ENCODE measurements around the gene YWHAG.
"Not testable (repeated sequence)": the region's sequence is repeated elsewhere in the genome, so short reads cannot be mapped to it uniquely, and the experiment has no call there.

YWHAG gene

GRCh38 chr7:76352193-76352592, 6.6 kb downstream of the YWHAG start:
- H3K9me3 Mint-ChIP-seq = no peaks in the 10 kb centered on the region
- intact Hi-C loops (cut with micrococcal nuclease) = no loop called here
- H3K4me1 Mint-ChIP-seq (ENCODE audit: low read depth) = peaks cover 57% of the 10 kb centered on the region
- peaks cover 81% of the 10 kb centered on the region for H3K36me3 Mint-ChIP-seq (ENCODE audit: low read depth)
- no peak overlapping the region for H3K27ac Mint-ChIP-seq
- no peak overlapping the region for H3K4me3 Mint-ChIP-seq
- no peaks in the 10 kb centered on the region for H3K27me3 Mint-ChIP-seq

GRCh38 chr7:76351372-76351771, 7.4 kb downstream of the YWHAG start:
- Mint-ChIP-seq H3K36me3 (ENCODE audit: low read depth) (peaks cover 84% of the 10 kb centered on the region), H3K9me3 (no peaks in the 10 kb centered on the region), H3K4me3 (no peak overlapping the region), H3K4me1 (ENCODE audit: low read depth) (peaks cover 65% of the 10 kb centered on the region), H3K27ac (no peak overlapping the region), H3K27me3 (no peaks in the 10 kb centered on the region)
- intact Hi-C loops (cut with micrococcal nuclease) = no loop called here

DNA sequence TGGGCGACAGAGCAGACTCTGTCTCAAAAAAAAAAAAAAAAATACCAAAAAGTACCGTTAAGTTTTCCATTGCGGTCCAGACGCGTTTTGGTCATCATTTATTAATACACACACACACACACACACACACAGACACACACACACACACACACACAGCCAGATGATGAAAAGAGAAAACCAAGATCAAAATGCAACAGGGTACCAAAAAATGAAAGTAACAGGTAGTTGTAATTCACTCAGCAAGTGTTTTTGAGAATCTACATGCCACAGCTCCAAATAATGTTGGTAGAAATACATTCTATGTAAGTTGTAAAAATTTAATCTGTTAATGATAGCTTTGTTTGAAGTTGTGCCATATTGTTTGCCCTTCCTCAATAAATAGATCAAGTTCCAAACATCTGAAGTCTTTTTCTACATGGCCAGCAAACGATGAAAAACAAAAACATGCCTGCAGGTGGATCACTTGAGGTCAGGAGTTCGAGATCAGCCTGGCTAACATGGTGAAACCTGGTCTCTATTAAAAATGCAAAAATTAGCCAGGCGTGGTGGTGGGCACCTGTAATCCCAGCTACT, 9.4 kb downstream of the YWHAG start:
- H3K4me1 Mint-ChIP-seq (ENCODE audit: low read depth) = peaks cover 65% of the 10 kb centered on the region

DNA sequence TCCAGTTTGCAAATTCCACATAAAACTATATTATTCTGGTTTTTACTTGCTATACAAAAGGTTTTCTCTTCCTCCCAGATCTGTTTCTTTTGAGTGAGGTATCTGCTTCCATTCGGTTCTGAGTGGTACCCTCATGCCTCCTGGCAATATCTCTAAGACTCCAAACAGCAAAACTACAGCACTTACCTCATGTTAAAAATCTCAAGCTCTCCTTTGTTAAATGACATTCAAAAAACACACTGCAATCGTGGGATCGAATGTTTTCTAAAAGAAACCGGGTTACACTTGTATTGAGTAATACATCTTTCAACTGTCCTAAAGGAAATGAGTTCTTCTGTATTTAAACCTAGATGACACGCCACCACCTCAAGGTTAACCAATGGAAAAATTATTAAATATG, 11.1 kb downstream of the YWHAG start:
- Mint-ChIP-seq H3K4me1 (ENCODE audit: low read depth) (peaks cover 74% of the 10 kb centered on the region), H3K27me3 (no peaks in the 10 kb centered on the region), H3K9me3 (no peaks in the 10 kb centered on the region), H3K4me3 (no peak overlapping the region), H3K36me3 (ENCODE audit: low read depth) (peaks cover 100% of the 10 kb centered on the region), H3K27ac (no peak overlapping the region)
- intact Hi-C loops (cut with micrococcal nuclease) = no loop called here

More for the DNA sequence above, 9.4 kb downstream of the YWHAG start:
- intact Hi-C loops (cut with micrococcal nuclease) = no loop called here
- Mint-ChIP-seq H3K27ac (no peak overlapping the region), H3K36me3 (ENCODE audit: low read depth) (peaks cover 85% of the 10 kb centered on the region), H3K27me3 (no peaks in the 10 kb centered on the region), H3K4me3 (no peak overlapping the region), H3K9me3 (no peaks in the 10 kb centered on the region)

DNA sequence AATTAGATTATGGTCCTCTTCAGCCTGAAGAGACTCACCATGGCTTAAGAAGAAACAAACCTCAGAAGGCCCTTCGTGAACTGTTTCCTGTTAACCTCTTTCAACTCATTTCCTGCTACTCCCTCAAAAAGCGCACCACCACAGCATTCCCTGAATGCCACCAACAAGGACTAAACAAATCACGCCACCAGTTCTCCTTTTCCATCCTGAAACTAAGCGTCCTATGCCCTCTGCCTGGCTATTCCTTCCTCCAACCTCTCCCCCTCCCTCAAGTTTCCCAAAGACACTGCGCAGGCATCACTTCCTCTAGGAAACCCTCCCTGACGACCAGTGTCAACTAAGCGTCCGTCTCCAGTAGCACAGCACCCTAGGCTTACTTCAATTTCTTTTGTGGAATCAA, 12.0 kb downstream of the YWHAG start:
- Mint-ChIP-seq H3K4me3 (peak overlapping the region; percentile 10), H3K36me3 (ENCODE audit: low read depth) (peaks cover 100% of the 10 kb centered on the region), H3K4me1 (ENCODE audit: low read depth) (peaks cover 74% of the 10 kb centered on the region), H3K27ac (peak overlapping the region; percentile 76), H3K9me3 (no peaks in the 10 kb centered on the region), H3K27me3 (no peaks in the 10 kb centered on the region)
- intact Hi-C loops (cut with micrococcal nuclease) = no loop called here

DNA sequence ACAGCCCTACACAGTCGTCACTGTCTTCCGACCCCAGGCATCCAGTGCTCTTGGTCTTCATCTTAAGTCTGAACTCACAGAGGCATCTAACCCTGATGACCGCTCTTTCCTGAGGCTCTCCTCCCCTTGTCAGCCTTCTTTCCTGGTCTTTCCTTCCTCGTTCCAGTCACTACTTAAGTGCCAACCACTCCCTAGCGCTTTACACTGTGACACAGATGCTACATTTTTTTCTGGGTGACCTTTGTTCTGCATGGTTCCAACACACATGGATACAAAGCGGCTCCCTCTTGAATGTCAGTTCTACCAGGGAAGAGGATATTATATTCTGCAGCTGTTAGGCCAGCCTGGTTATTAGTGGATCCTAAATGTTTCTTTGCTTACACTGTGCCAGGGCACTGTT, 12.7 kb downstream of the YWHAG start:
- Mint-ChIP-seq H3K27me3 (no peaks in the 10 kb centered on the region), H3K4me1 (ENCODE audit: low read depth) (peaks cover 67% of the 10 kb centered on the region), H3K27ac (peak overlapping the region; percentile 76), H3K4me3 (no peak overlapping the region), H3K9me3 (no peaks in the 10 kb centered on the region), H3K36me3 (ENCODE audit: low read depth) (peaks cover 100% of the 10 kb centered on the region)
- intact Hi-C loops (cut with micrococcal nuclease) = no loop called here

- Mint-ChIP-seq H3K36me3 (ENCODE audit: low read depth) (peaks cover 99% of the 10 kb centered on the region), H3K9me3 (no peaks in the 10 kb centered on the region), H3K27ac (no peak overlapping the region), H3K4me1 (ENCODE audit: low read depth) (peaks cover 68% of the 10 kb centered on the region), H3K27me3 (no peaks in the 10 kb centered on the region), H3K4me3 (no peak overlapping the region)
- intact Hi-C loops (cut with micrococcal nuclease) = no loop called here
Measured at GRCh38 chr7:76343931-76344321, 14.9 kb downstream of the YWHAG start.

- no peaks in the 10 kb centered on the region for H3K9me3 Mint-ChIP-seq
- H3K27me3 Mint-ChIP-seq = no peaks in the 10 kb centered on the region
- H3K4me3 Mint-ChIP-seq = no peak overlapping the region
- H3K4me1 Mint-ChIP-seq (ENCODE audit: low read depth) = peaks cover 72% of the 10 kb centered on the region
- peaks cover 97% of the 10 kb centered on the region for H3K36me3 Mint-ChIP-seq (ENCODE audit: low read depth)
- no peak overlapping the region for H3K27ac Mint-ChIP-seq
- intact Hi-C loops (cut with micrococcal nuclease) = no loop called here
Measured at GRCh38 chr7:76343294-76343930, 15.4 kb downstream of the YWHAG start.

DNA sequence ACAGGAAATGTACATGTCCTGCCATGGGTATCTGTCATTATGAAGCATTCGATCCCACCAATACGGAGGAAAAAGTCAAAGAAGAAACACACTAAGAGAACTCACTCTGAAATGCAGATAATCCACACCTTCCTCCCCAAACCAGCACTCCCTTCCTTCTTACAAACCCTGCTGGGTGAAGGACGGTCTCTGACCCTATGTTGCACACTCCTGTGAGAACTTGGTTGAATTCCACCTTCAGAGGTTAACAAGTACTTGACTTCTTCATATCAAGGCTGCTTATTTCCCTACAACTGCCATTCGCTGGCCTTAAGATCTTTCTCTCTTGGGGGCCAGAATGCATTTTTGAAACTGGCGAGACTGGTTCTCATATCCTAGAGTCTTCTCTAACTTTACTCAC, 16.6 kb downstream of the YWHAG start:
- Mint-ChIP-seq H3K9me3 (no peaks in the 10 kb centered on the region), H3K27me3 (no peaks in the 10 kb centered on the region), H3K27ac (no peak overlapping the region), H3K4me1 (ENCODE audit: low read depth) (peaks cover 77% of the 10 kb centered on the region), H3K36me3 (ENCODE audit: low read depth) (peaks cover 97% of the 10 kb centered on the region), H3K4me3 (no peak overlapping the region)
- intact Hi-C loops (cut with micrococcal nuclease) = no loop called here

GRCh38 chr7:76340617-76341131, 18.1 kb downstream of the YWHAG start:
- Mint-ChIP-seq H3K9me3 (no peaks in the 10 kb centered on the region), H3K36me3 (ENCODE audit: low read depth) (peaks cover 97% of the 10 kb centered on the region), H3K27ac (no peak overlapping the region), H3K27me3 (no peaks in the 10 kb centered on the region), H3K4me1 (ENCODE audit: low read depth) (peaks cover 74% of the 10 kb centered on the region), H3K4me3 (no peak overlapping the region)
- intact Hi-C loops (cut with micrococcal nuclease) = no loop called here

DNA sequence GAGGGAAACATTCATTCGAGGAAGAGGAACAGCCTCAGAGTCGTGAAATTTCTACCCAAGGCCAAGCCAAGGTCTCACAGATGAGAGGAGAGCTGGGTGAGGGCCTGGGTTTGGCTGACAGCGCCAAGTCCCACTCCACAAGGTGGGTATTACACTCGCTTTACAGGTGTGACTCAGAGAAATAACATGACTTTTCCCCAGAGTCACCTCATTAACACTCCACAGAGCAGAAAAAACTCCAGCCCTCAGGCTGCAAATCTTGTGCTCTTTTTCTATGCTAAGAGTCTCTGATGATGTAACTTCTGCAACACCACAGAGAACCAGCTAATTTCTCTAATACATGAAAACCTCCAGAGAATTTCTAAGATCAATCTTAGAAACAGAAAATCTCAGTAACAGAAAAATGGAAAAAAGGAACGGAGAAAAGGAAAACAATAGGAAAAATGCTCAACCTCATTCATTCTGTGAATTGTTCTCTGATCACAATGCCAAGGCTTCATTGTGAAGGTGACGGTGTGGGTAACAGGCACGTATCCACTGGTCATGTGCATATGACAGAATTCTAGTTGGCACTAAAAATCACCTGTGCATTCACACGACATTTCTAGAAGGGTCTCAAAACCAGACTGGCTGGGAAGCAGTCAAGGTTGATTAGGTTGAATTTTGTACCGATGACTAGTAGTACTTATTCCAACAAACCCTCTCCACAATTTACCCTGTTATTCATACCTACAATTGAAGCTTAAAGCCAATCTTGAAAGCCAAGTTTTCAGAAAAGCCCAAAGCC, 20.3 kb downstream of the YWHAG start:
- Mint-ChIP-seq H3K27me3 (no peaks in the 10 kb centered on the region), H3K36me3 (ENCODE audit: low read depth) (peaks cover 87% of the 10 kb centered on the region), H3K4me3 (no peak overlapping the region), H3K27ac (peak overlapping the region; percentile 37), H3K4me1 (ENCODE audit: low read depth) (peaks cover 65% of the 10 kb centered on the region), H3K9me3 (no peaks in the 10 kb centered on the region)
- intact Hi-C loops (cut with micrococcal nuclease) = no loop called here

GRCh38 chr7:76337147-76337546, 21.6 kb downstream of the YWHAG start:
- no peaks in the 10 kb centered on the region for H3K27me3 Mint-ChIP-seq

GRCh38 chr7:76336094-76336493, 22.7 kb downstream of the YWHAG start:
- Mint-ChIP-seq H3K4me3 (no peak overlapping the region), H3K4me1 (ENCODE audit: low read depth) (peaks cover 73% of the 10 kb centered on the region), H3K27ac (no peak overlapping the region), H3K36me3 (ENCODE audit: low read depth) (peaks cover 87% of the 10 kb centered on the region), H3K9me3 (no peaks in the 10 kb centered on the region), H3K27me3 (no peaks in the 10 kb centered on the region)
- intact Hi-C loops (cut with micrococcal nuclease) = no loop called here

More at GRCh38 chr7:76337147-76337546, 21.6 kb downstream of the YWHAG start:
- Mint-ChIP-seq H3K9me3 (no peaks in the 10 kb centered on the region), H3K36me3 (ENCODE audit: low read depth) (peaks cover 87% of the 10 kb centered on the region), H3K27ac (no peak overlapping the region), H3K4me1 (ENCODE audit: low read depth) (peaks cover 67% of the 10 kb centered on the region), H3K4me3 (no peak overlapping the region)
- intact Hi-C loops (cut with micrococcal nuclease) = no loop called here

- H3K27ac Mint-ChIP-seq; H3K4me3 Mint-ChIP-seq; H3K9me3 Mint-ChIP-seq; H3K27me3 Mint-ChIP-seq; intact Hi-C loops (cut with micrococcal nuclease): not testable (repeated sequence)
- H3K4me1 Mint-ChIP-seq (ENCODE audit: low read depth) = peaks cover 75% of the 10 kb centered on the region
- H3K36me3 Mint-ChIP-seq (ENCODE audit: low read depth) = peaks cover 87% of the 10 kb centered on the region
Measured at GRCh38 chr7:76335417-76335816, 23.4 kb downstream of the YWHAG start.

Data from dendritic cell treated with granulocyte-macrophage colony-stimulating factor and Interleukin-4, amounts not matched to agents 40 ng/mL and 50 ng/mL, for 4 days (primary cell).